Femur (tissue), 1 donor: Measurements from ENCODE around the gene LAMA2.

ENCODE experiments used
- DNase-seq: peaks from one replicate; pipeline ENCODE4 v3.0.0-alpha.2; 2017

Gene LAMA2

GRCh38 chr6:129279343-129280292 is 396.7 kb downstream of the LAMA2 start:
- no peak for DNase-seq

DNA sequence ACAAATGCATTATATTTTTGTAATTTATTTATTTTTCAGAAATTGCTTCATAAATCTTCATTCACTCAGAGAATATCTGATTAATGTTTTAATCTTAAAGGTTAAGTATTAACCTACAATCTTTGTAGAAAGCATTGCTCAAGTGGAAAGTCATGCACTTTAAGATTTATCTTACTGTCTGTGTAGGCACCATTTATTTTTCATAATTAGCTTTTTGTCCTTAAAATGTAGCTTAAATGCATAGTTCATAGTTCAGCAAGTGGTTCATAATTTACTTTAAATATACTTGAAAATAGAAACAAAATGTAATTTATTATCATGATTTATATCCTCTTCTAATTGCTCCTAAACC is 397.3 kb downstream of the LAMA2 start:
- no peak for DNase-seq

- DNase-seq, result no peak
Observed at GRCh38 chr6:129280749-129281148, 397.8 kb downstream of the LAMA2 start.

DNA sequence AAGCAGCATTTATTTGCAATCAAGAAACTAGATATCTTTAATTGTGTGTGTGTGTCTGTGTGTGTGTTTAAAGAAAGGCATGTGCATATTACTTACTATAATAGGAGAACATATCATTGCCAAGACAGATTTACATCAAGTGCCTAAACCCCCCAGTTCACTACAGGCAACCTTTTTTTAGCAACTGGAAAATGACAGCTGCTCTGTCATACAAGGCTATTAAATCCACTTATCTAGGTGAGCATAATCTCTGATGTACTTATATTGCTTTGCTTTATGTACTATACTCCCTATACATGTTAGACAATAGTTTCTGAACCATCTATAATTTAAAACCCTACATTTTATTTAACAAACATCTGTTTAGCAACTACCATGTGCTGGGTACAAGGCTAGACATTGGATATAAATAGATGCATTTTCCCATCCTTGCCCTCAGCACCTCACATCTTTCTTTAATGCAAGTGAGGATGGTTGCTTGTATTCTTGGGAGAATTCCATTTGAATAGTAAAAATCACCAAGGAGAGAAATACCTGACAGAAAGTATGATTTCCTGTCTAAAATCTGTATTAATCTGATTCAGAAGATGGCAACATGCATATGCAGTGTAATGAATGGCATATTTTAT is 398.3 kb downstream of the LAMA2 start:
- DNase-seq, result no peak

DNA sequence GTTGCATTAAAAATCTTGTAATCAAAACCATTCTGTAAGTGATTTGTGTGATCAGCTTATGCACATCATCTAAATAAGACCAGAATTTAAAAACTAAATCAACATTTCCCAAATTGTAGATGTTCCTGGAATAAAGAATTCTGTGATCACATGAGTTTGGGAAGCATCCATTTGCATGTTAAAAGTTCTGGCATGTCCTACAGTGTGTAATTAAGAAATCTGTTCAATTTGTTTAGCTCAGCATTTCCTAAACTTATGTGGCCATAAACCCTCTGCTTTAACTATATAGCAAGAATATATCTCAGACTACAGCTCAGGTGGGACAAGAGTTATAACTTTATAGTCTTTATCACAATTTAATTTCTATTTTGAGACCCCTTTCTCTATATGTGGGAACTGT is 399.1 kb downstream of the LAMA2 start:
- DNase-seq, result no peak

DNA sequence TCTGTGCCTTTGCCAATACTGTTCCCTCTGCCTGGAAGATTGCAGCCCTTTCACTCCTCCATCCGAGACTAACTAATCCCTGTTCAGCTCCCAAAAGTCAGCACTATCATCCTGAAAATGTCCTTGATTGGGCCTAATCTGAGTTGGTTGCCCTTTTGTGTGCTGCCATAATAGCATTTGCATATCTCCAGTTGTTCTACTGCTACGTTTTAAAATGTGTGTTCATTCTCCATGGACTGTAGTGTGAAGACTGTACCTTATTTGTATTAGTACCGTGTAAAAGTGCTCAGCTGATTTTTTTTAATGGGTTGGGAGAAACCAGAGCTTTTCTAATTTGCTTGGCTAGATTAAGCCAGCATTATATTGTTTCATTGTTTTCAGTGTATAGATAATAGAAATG is 401.3 kb downstream of the LAMA2 start:
- DNase-seq, result no peak

DNA sequence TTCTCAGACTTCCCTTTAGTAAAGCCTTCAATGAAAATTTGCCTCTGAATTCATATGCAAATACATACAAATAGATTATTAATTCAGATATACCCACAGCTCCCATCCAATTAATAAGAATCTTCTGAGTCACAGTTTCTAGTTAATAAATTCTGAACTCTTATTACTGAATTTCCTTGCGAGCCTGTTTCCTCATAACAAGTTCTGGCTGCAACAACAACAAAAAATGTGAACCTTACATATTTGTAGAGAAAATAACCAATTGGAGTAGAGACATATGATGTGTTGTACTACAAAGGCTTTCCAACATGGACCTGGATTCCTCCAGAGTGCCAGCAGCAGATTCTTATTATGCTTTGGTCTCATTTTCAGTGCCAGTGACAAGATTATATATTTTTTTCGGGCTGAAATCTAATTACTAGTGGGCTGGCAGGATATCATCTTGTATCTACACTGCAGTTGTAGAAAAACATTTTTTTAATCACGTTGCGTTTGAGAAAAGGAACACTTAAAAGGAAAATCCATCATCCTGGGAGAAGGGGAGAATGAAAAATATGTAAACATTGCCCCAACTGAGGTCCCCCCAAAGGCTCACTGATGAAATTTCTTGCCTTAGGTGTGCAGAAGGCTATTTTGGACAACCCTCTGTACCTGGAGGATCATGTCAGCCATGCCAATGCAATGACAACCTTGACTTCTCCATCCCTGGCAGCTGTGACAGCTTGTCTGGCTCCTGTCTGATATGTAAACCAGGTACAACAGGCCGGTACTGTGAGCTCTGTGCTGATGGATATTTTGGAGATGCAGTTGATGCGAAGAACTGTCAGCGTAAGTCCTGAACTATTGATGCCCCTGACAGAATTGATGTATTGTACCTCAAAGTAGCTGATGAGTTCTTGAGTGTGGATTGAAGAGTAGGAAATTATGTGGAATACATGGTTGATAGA is 404.6 kb downstream of the LAMA2 start:
- no peak for DNase-seq

DNA sequence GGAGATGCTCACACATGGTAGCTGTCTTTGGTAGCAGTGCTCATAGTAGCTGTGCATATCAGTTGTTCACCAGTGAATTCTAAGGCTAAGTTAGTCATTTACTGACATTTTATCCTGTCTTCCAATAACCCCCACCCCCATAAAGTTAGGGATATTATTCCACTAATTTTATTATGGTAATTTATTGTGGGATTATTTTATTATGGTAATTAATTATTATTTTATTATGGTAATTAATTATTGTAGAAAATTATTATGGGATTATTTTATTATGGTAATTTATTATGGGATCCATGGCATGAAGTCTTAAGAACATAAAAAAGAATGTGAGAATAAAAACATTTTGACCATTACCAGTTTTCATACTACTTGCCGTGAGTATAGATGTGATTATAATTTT is 406.5 kb downstream of the LAMA2 start:
- no peak for DNase-seq

DNA sequence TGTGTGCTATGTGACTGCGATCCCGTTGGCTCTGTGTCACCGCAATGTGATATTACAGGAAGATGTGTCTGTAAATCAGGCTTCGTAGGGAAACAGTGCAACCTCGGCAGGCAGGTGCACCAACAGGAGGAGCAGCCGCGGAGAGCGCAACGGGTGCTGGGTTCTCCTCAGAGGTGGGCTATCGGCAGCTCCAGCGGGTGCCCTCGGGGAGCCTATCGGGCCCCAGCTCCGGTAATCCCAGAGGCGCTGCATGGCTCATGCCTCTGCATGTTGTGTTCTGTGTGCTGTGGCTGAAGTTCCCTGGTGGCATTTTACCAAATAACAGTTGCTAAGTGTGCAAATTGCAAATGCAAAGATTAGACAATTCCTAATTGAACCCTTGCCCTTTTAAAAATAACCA is 409.9 kb downstream of the LAMA2 start:
- DNase-seq, result no peak

DNA sequence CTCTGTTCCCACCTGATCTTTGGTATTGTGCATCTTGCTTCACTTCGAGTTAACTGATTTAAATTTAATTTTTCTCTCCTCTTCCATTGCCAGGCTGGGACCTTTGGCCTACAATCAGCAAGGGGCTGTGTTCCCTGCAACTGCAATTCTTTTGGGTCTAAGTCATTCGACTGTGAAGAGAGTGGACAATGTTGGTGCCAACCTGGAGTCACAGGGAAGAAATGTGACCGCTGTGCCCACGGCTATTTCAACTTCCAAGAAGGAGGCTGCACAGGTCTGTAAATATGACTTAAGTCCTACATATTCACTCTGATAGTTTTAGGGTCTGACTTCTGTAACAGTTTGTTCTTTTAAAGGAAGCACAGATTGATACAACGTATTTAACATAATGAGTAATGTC is 414.7 kb downstream of the LAMA2 start:
- no peak for DNase-seq

DNA sequence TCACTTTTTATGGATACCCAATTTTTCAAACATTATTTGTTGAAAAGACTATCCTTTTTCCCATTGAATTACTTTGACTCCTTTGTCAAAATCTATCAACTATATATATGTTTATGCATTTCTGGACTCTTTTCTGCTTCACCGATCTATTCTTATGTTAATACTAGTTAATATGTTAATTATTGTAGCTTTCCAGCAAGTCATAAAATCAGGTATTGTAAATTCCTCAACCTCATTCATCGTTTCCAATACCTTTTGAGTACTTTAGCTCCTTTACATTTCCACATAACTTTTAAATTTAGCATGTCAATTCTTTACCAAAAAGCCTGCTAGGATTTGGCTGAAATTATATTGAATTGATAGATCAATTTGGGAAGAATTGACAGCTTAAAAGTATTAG is 419.7 kb downstream of the LAMA2 start:
- DNase-seq, result no peak

DNA sequence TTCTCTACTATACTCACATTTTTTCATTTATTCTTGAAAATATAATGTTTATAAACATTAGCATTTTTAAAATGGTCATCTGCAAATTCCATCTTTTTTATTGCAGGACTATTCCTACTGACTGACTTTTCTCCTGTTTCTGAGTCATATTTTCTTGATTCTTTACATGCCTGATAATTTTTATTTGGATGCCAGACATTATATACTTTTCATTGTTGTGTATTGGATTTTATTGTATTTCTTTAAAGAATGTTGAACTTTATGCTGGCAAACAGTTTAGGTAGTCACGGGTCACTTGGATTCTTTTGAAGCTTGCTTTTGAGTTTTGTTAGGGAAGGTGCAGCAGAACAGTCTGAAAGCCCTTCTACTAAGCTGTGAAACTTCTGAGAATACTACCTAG is 423.9 kb downstream of the LAMA2 start:
- no peak for DNase-seq

GRCh38 chr6:129307845-129308244 is 424.9 kb downstream of the LAMA2 start:
- no peak for DNase-seq

- DNase-seq, result no peak
Observed at GRCh38 chr6:129309154-129309553, 426.2 kb downstream of the LAMA2 start.

- DNase-seq, result no peak
Observed at GRCh38 chr6:129312880-129313279, 429.9 kb downstream of the LAMA2 start.

DNA sequence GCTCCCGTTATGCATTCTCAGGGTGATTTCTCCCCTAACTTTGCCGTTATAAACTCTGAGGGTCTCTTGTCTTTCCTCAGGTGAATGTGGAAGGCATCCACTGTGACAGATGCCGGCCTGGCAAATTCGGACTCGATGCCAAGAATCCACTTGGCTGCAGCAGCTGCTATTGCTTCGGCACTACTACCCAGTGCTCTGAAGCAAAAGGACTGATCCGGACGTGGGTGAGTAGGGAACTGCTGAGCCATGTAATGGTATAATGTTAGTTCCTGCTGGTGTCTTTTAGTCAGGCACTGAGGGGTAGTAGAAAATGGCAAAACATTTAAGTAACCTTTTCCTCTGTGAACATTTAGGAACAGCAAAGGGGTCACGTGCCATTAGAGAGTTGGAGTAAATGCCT is 431.6 kb downstream of the LAMA2 start:
- peak; percentile 32 for DNase-seq

- DNase-seq, result no peak
Observed at GRCh38 chr6:129317931-129318820, 435.2 kb downstream of the LAMA2 start.

- no peak for DNase-seq
Observed at GRCh38 chr6:129320892-129321291, 438.0 kb downstream of the LAMA2 start.

DNA sequence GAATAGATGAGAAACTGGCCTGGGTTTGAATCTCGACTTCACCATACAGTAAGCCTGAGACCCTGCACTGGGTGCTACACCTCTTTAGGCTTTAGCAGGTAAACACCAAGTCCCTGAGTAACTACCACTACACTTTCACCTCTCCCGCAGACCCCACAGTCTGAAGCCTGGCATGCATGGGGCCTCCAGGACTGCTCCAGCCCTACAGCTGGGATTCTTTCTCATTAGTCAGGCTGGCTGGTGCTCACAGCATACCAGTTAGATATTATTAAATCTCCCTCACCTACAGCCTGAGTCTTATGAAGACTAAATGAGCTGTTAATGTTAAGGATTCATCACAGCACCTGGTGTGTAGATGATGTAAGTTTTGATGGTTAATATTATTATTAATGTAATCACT is 438.4 kb downstream of the LAMA2 start:
- no peak for DNase-seq

DNA sequence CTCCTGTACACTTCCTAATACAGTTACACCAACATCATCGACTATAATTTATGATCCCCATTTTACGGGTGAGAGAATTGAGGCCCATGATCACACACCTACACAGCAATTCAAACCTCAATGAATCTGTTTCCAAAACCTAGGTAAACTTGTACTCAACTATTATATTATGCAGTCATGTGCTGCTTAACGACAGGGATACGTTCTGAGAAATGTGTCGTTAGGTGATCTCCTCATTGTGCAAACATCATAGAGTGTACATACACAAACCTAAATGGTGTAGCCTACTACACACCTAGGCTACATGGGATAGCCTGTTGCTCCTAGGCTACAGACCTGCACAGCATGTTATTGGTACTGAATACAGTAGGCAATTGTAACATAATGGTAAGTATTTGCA is 441.4 kb downstream of the LAMA2 start:
- no peak for DNase-seq

GRCh38 chr6:129329678-129330077 is 446.7 kb downstream of the LAMA2 start:
- no peak for DNase-seq

DNA sequence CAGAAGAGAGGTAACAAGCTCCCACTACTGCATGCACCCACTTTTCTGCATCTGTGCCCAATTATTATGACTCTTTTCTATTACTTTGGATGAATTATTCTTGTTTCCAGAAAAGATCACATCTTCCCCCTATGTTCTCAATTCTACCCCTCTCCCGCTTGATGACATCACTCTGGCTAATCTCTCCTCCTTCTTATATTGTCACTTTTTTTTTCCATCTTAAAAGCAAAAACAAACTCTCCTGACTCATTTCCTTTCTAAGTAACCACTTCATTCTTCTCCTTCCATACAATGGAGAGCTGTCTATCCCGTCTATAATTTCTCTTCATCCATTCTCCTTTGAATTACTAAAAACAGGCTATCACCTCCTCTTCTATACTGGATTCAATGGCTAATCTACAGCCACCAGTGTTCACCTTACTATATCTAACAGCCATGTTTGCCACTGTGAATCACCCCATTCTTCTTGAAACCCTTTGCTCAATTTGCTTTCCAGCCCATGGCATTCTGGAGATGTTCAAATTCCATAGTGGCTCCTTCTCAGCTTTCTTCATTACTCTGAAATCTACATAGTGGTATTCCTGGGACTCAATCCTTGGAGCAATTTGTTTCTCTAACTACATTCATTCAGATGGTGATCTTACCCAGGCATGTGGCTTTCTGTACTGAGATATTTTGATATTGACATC is 448.7 kb downstream of the LAMA2 start:
- DNase-seq, result no peak
